Left hindlimb (tissue), 1 donor: ENCODE results near the gene HOXB6.

ENCODE experiments used
- DNase-seq: peaks from one replicate; pipeline ENCODE4 v3.0.0-alpha.2; 2018

Gene HOXB6

GRCh38 chr17:48609033-48609432 lies 4.2 kb upstream of the HOXB6 start:
- no peak for DNase-seq

GRCh38 chr17:48608494-48608834 lies 3.7 kb upstream of the HOXB6 start:
- no peak for DNase-seq

- no peak for DNase-seq
These were observed 2.3 kb upstream of the HOXB6 start for GRCh38 chr17:48606892-48607614.

- DNase-seq, result no peak
These were observed 1.5 kb upstream of the HOXB6 start for GRCh38 chr17:48605991-48606891.

GRCh38 chr17:48605409-48605919 lies 678 bp upstream of the HOXB6 start:
- no peak for DNase-seq

- DNase-seq, result no peak
These were observed 622 bp downstream of the HOXB6 start for GRCh38 chr17:48603959-48604769.

GRCh38 chr17:48601539-48602425 lies 3.0 kb downstream of the HOXB6 start:
- DNase-seq, result no peak

- no peak for DNase-seq
These were observed 3.6 kb downstream of the HOXB6 start for GRCh38 chr17:48601207-48601538.

GRCh38 chr17:48600244-48601098 lies 4.3 kb downstream of the HOXB6 start:
- no peak for DNase-seq

GRCh38 chr17:48599354-48599753 lies 5.4 kb downstream of the HOXB6 start:
- no peak for DNase-seq

GRCh38 chr17:48598736-48599135 lies 6.0 kb downstream of the HOXB6 start:
- DNase-seq, result no peak

- no peak for DNase-seq
These were observed 6.8 kb downstream of the HOXB6 start for GRCh38 chr17:48597778-48598631.

GRCh38 chr17:48597528-48597777 lies 7.3 kb downstream of the HOXB6 start:
- no peak for DNase-seq

GRCh38 chr17:48596735-48597527 lies 7.9 kb downstream of the HOXB6 start:
- DNase-seq, result no peak

GRCh38 chr17:48596000-48596734 lies 8.6 kb downstream of the HOXB6 start:
- no peak for DNase-seq

- DNase-seq, result no peak
These were observed 9.3 kb downstream of the HOXB6 start for GRCh38 chr17:48595278-48595999.

- no peak for DNase-seq
These were observed 10.1 kb downstream of the HOXB6 start for GRCh38 chr17:48594538-48595277.
